Forelimb muscle (tissue), 1 donor: ENCODE measurements around the gene ZKSCAN5. TPM values are rescaled to one million over a fixed set of nuclear protein-coding genes. Genes with fewer than 3 reads are reported as not detected.
A peak's percentile ranks its signal among the peaks of the same experiment; 100 is the strongest.
"Not testable (repeated sequence)": the region's sequence is repeated elsewhere in the genome, so short reads cannot be mapped to it uniquely, and the experiment has no call there.

Experiments
- DNase-seq: peaks from one replicate; pipeline ENCODE4 v3.0.0-alpha.2; 2013; ENCODE audit warnings: low read depth
- polyA plus RNA-seq: library from polyadenylated mRNA; unstranded; fragments of 120-200 nt; gene quantifications from one replicate; pipeline ENCODE4 v1.2.1, GENCODE V29; 2013; ENCODE audit not compliant: insufficient read length

ZKSCAN5 gene
- polyA plus RNA-seq, 1 donor, result 9.4 TPM

DNA sequence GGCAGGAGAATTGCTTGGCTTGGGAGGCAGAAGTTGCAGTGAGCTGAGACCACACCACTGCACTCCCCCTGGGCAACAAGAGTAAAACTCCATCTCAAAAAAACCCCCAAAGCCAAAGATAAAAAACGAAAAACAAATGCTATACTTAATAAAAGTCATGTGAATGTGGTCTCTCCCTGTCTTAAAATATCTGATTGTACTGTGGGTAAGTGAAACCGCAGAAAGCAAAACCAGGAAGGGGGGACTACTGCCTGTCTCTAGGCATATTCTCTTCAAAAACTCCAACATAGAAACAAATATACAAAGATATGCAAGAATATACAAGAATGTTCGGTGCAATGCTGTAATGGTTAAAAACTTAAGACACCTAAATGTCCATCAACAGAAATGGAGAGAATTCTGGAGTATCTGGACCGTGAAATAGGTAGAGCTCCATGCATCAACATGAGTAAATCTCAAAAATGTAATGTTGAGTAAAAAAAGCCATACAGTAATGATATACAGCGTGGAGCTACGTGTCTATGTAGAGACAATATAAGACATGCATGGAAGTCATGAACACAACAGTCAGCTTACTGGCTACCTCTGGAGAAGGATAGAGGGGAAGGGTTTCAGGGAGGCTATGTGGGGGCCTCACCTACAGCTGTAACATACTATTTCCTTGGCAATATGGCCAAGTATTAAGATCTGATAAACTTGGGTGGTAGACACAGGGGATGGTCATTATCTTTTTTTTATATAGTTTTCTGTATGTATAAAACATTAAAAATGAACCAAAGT is 6.5 kb upstream of the ZKSCAN5 start:
- no peak for DNase-seq

DNA sequence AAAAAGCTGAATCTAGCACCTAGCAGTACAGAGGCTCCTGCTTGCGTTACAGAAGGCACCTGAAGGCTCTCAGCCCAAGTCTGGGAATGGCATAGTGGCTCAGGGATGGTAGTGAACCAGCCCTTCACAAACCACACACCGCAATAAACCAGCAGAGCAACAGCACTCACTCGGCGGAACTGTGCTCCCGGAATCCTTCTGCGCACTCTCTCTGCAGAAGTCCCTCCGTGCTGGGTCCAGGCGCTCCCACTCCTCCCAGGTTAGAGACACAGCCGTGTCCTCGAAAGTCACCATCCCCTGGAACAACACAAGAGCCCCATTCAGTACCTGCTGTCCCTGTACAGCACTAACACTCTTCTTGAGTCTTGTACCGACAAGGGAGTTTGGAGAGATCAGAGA is 5.9 kb upstream of the ZKSCAN5 start:
- no peak for DNase-seq

GRCh38 chr7:99499371-99499720 is 5.1 kb upstream of the ZKSCAN5 start:
- no peak for DNase-seq

- DNase-seq, result peak; percentile 87
Measured at GRCh38 chr7:99499721-99500636, 4.5 kb upstream of the ZKSCAN5 start, which contains the start of gene ZNF394. Gene ZNF394 (minus strand): TSS chr7:99500281. CDS start chr7:99500093, 188 bp downstream.

GRCh38 chr7:99500637-99501009 is 3.8 kb upstream of the ZKSCAN5 start:
- no peak for DNase-seq

DNA sequence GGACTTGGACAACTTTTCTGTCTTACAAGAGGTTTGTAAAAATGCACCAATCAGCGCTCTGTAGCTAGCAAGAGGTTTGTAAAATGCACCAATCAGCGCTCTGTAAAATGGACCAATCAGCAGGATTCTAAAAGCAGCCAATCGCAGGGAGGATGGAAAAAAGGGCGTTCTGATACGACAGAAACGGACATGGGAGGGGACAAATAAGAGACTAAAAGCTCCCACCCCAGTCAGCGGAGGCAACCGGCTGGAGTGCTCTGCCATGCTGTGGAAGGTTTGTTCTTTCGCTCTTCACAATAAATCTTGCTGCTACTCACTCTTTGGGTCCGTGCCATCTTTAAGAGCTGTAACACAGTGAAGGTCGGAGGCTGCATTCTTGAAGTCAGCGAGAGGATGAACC is 3.2 kb upstream of the ZKSCAN5 start:
- DNase-seq, result not testable (repeated sequence)

GRCh38 chr7:99504281-99504602 is 220 bp upstream of the ZKSCAN5 start:
- no peak for DNase-seq

DNA sequence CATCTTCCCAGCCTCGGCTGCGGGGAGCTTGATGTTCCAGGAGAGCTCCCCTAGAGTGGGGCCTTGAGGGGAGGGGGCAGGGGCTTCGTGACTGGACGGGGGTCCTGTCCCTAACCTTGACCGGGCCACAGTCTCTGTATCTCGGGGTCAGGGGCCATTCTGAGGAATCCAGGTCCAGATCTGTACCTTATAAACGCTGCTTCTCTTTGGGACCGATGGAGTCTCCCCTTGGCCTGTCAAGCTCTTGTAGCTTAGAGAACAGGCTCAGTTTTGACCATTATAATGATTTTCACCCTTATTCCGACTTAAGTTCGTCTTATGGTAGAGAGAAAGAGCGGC is 831 bp downstream of the ZKSCAN5 start:
- no peak for DNase-seq

DNA sequence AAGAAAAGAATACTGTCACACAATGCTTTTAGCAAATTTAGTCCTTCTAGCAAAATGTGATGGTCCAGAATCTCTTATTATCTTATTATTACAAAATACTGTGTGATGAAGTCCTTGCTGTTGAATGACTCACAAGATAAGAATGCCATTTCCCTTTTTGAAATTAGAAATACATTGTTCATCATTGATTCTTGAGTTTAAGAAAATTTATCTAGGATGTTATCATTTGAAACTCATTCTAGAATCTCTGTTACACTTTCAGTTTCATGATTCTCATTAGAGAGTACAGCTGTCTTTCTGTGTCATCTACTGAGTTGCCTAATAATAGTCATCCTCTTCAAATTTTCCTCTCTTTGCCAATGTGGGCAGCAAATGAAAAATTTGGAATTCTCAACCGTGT is 9.6 kb downstream of the ZKSCAN5 start:
- no peak for DNase-seq

GRCh38 chr7:99521399-99521798 is 16.9 kb downstream of the ZKSCAN5 start:
- no peak for DNase-seq

GRCh38 chr7:99525713-99526440 is 21.4 kb downstream of the ZKSCAN5 start:
- no peak for DNase-seq

GRCh38 chr7:99531354-99531765 is 26.9 kb downstream of the ZKSCAN5 start:
- DNase-seq, result no peak

DNA sequence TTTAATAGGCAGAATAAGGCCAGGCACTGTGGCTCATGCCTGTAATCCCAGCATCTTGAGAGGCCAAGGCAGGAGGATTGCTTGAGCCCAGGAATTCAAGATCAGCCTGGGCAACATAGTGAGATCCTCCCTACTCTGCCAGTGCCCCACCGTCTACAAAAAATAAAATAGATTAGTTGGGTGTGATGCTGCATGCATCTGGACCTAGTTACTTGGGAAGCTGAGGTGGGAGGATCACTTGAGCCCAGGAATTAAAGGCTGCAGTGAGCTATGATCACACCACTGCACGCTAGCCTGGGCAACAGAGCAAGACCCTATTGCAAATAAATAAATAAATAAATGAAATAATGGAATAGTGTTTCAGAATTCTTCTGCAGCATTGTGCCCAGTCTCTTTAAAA is 31.2 kb downstream of the ZKSCAN5 start:
- DNase-seq, result no peak

- no peak for DNase-seq
Measured at GRCh38 chr7:99539213-99539811, 34.9 kb downstream of the ZKSCAN5 start.

GRCh38 chr7:99540542-99540941 is 36.1 kb downstream of the ZKSCAN5 start:
- DNase-seq, result no peak

- DNase-seq, result no peak
Measured at GRCh38 chr7:99541212-99541611, 36.8 kb downstream of the ZKSCAN5 start.

DNA sequence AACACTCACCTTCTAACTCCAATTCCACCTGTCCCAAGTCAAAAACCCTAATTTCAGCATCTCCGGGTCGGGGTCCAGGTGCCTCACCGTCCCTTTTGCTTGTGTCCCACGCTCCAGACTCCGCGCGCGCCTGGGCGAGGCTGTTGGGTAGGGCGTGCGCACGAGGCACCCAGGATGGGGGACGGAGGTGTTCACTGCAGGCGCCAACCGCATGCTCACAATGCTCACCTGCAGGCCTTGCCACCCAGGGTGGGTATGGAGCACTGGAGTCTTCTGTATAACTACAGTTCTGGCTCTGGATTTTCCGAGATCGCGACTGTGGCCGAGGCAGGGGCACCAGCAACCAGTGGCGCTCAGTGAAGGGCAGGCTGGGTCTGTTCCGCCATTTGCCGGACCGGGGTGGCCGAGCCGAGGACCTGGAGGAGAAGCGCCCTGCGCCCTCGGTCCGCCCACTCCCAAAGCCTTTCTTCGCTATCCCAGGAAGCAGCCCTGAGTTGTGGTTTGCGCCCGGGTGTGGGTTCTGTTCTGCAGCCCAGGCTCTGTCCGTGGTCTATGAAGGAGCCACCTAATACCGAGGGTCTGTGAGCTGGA is 38.7 kb downstream of the ZKSCAN5 start:
- DNase-seq, result no peak

DNA sequence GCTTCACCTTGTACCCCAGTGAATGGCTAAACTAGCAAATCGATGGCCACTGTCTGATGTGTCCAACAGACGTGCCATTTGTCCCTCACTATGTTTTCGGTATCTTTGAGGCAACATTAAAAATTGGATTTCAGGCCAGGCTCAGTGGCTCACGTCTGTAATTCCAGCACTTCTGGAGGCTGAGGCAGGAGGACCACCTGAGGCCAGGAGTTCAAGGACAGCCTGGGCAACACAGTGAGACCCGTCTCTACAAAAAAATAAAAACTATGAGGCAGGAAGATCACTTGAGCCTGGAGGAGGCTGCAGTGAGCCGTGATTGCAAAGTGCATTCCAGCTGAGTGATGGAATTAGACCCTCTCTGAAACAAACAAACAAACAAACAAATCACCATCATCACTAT is 39.5 kb downstream of the ZKSCAN5 start:
- DNase-seq, result no peak

DNA sequence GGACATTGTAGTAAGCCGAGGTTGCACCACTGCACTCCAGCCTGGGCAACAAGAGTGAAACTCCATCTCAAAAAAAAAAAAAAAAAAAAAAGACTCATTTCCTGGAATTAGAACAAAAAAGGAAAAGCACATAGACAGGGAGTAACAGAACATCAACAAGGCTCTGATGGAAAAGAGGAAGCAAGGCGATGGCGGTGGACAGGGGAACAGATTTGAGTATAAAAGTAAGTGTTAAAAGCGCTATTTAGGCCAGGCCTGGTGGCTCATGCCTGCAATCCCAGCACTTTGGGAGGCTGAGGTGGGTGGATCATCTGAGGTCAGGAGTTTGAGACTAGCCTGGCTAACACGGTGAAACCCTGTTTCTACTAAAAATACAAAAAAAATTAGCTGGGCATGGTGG is 40.8 kb downstream of the ZKSCAN5 start:
- not testable (repeated sequence) for DNase-seq

GRCh38 chr7:99549545-99549944 is 45.1 kb downstream of the ZKSCAN5 start:
- not testable (repeated sequence) for DNase-seq

DNA sequence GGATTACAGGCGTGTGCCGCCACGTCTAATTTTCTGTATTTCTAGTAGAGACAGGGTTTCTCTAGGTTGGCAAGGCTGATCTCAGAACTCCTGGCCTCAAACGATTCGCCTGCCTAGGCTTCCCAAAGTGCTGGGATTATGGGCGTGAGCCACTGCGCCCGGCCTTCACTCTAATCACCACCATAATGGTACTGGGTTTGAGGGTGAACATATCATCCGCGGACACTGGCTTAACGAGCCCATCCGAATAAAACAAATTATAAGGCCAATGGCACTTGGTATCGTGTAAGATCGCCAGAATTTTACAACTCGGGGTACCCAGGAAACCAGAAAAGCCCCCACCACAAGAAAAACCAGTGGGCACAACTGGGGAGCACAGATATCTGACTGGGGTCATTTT is 46.9 kb downstream of the ZKSCAN5 start:
- no peak for DNase-seq
